ENCODE data around the gene IGF2R.

Gene IGF2R

DNA sequence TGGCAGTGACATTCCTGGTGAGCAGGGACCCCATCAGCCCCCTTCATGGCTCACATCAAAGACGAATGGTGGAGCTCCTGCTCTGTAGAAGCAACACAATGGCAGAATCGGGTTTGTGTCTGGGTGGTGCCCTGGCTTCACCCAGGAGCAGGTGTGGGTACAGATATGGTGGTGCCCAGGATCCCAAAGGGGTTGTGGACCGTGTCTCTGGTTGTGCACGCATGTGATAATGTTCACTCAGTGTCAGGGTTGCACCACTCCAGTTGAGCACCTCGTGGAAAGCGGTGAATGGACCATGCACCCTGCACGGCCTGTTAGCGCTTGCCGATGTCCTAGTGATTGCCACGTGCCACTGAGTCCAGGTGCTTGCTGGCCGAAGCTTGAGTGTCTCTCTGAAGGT is 63.0 kb downstream of the IGF2R start:
- DNase-seq: no peak

DNA sequence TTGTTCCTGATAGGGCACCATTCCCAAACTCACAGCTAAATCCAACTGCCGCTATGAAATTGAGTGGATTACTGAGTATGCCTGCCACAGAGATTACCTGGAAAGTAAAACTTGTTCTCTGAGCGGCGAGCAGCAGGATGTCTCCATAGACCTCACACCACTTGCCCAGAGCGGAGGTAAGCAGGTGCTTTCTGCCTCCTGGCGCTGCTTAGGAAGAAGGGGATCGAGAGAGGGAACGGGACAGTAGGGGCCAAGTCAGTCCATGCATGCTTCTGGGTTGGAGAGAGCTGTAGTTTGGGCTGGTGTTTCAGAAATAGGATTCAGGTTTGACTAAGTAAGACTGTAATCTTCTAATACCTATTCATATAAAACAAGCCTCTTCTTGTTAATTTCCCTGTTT is 63.7 kb downstream of the IGF2R start:
- DNase-seq: no peak

DNA sequence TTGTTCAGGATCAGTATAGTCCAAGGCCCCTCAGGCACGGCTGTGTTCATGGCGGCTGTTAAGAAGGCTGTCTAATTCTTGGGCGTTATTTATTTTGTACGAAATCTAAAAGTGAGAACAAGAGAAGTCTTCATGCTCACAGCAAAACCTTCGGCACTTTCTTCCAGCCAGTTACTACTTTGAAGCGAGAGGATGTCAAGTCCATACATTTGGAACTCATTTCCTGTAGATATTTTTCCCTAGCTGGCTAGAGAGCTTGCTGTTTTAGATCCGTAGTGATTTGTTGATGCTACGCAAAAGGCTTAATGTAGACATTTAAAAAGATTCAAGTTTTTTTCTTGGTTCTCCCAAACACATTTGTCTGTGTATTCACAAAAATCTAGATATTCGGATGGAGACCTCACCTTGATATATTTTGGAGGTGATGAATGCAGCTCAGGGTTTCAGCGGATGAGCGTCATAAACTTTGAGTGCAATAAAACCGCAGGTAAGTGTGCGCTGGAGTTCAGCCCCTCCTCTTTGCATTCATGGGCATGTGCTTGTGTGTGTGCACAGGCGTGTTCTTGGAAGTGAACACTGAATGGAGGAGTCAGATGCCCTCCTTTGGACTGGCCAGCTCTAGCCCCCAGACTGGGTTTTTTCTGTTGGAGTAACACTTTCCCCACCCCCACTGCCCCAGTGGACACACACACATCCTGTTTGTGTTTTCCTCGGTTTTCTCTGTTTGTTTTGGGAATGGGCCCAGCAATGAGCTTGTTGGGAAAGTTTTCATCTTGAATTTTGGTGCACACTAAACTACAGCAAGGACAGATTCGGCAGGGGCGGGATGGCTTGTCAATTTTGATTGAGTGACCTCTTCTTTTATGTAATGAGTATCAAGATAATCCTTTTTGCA is 65.4 kb downstream of the IGF2R start:
- DNase-seq: no peak

DNA sequence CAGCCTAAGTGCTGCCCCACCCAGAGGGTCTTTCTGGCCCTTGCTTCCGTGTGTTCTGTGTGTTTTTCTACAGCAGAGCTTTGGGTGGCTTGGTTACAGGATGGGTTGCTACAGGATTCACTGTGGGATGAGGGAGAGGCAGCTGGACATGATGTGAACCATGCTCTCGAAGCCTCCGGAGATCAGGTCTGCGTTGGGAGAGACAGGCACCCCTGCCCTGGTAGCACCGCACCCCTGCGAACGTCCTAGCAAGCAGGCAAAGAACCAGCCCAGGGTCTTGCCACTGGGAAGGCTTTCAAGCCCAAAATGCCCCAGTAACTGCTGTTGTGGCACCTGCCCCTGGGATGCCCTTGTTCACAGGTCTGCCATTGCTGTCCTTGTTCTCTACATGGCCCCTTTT is 66.4 kb downstream of the IGF2R start:
- DNase-seq: no peak

DNA sequence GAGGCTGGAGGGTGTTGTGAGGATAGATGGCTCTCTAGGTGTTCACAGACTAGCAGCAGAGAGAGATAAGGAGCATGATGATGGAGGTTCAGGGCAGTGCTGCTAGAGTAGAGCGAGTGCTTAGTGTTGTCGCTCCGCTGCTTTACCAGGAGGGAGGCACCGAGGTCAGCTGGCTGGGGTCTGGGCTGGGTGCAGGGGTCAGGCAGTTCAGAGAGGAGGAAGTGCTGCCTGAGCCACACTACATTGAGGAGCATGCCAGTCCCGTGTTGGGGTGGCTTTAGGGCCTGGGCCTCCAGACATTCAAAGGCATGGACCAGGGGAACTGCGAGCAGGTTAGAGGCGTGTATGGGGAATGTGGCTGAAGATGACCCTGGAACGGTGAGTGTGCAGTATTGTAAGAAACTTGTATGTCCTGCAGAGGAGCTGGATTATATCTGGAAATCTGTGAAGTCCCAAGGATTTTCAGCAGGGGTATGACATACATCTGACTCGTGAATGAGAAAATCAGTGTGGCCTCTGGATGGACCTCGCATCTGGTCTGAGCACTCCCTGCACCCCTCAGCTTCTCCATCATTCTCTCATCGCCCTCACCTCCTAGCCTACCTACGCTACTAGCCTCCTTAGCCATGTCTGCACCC is 66.9 kb downstream of the IGF2R start:
- DNase-seq: no peak

GRCh38 chr6:160036331-160036695 is 67.4 kb downstream of the IGF2R start:
- no peak for DNase-seq

DNA sequence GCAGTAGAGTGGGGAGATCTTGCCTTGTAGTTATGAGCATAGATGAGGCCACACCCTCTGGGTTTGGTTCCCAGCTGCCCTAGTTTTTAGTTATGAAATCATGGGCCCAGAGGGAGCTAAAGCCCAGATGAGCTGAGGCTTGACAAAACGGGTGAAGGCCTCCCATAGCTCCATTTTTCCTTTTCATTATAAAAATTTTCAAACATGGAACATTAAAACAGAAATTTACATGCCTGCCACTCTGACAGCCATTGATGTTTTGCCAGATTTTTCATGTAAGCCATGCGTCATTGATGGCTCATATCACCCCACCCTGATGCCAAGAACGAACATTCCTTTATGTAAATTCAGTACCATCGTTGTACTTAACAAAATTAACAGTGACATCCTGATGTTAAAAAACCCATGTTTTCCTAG is 67.9 kb downstream of the IGF2R start:
- DNase-seq: no peak

DNA sequence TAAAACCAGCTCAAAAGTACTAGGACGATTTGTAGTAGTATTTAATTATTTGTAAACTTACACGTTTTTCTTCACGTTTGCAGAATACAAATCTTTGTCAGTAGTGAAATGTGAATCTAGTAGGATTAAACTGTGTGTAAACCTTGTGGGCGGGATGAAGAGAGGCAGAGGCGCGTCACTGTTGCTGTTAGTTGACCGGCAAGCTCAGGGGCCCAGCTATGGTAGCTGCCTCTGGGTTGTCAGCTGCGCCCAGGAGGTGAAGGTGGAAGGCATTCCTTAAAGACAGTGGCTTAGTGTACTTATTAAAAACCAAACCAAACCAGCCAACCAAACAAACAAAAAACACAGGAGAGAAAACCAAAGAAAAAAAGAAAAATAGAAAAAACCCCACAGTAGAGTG is 69.6 kb downstream of the IGF2R start:
- DNase-seq: no peak

DNA sequence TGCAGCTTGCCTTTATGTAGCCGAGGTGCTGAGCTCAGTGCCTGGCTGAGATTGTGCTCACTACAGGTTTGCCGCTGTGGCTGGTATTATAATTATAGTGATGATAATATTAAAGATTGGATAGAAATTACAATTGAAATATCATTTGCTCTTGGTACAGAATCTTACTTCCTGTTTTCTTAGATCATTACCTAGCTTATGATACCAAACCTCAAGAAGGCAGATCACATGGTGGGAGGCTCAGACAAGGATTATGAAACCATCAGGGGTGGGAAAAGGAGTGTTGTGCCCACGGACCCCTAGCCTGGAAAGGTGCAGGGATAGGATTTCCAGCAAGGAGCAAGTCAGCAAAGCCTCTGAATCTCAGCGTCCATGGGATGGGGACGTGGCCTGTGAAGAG is 70.6 kb downstream of the IGF2R start:
- DNase-seq: no peak

- no peak for DNase-seq
Measured at GRCh38 chr6:160040055-160040454, 71.2 kb downstream of the IGF2R start.

- DNase-seq: no peak
Measured at GRCh38 chr6:160040527-160041264, 71.8 kb downstream of the IGF2R start.

DNA sequence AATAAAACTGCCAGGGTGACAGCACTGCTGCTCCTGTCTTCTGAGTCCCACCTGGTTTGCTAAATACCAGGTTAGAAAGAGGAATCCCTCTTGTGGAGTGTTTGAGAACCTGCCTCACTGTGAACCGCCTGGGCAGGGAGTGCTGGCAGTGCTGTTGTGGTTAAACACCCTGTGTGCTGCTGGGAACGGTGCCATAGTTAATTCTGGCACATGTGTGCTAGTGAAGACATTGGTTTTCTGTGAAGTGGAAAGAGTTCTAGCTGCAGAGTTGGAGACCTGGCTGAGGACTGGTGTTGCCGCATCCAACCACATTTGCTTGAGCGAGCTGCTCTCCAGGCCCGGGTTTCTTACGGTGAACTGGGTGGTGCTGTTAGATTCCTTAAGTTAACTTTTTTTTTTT is 72.7 kb downstream of the IGF2R start:
- peak; percentile 40 for DNase-seq

DNA sequence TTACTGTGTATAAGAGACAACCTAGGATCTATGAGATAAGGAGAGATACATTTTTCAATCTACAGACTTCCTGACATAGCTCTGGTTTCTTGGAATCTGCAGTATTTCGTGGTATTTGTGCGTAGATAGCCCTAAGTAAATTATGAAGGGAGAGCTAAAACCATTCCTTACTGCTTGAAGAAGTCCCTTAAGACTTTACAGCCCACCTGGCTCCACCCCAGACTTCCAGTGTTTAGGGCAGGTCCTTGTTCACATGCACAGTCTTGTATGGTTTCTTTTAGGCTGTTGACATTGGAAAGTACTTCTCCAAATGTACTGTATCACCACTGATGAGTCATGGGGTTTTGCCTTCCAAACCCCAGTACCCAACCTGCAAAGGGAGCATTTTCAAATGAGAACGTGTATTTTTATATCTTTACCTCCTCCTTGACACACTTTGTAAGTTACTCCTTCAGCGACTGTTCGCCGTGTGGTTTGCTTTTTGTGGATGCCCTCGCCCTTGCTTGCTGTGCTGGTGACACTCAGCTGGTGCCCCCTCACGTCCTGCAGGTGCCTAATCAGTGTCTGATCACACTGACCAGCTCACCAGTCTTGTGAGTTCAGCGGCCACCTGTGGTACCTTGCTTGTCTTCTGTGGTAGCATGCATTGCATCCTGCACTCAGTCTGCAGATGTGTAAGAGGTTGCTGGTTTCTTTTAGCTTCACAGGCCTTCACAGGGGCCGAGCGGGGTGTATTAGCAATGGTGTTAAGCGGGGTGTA is 73.3 kb downstream of the IGF2R start:
- DNase-seq: no peak

GRCh38 chr6:160042788-160043301 is 74.0 kb downstream of the IGF2R start:
- no peak for DNase-seq

GRCh38 chr6:160043784-160044183 is 74.9 kb downstream of the IGF2R start:
- no peak for DNase-seq

GRCh38 chr6:160044687-160045086 is 75.8 kb downstream of the IGF2R start:
- DNase-seq: no peak

- DNase-seq: no peak
Measured at GRCh38 chr6:160048471-160048870, 79.6 kb downstream of the IGF2R start.

- no peak for DNase-seq
Measured at GRCh38 chr6:160049346-160049745, 80.5 kb downstream of the IGF2R start.

DNA sequence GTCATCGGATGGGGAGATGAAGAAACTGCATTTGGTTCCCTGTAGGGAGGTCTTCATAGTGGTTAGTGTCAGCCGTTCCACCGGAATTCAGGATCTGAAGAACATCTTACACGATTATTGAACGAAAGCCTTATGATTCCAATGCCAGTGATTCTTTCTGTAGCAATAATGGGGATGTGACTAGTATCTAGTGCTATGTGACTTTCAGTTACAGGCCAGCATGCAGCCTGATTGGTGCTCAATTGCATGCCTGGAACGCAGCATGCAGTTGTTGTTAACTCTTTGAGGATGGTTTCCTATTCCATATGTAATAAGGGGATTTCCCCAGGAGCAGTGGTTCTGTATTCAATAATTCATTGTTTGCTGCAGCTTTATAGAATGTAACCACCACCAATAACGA is 81.1 kb downstream of the IGF2R start:
- DNase-seq: no peak

- no peak for DNase-seq
Measured at GRCh38 chr6:160051390-160051789, 82.5 kb downstream of the IGF2R start.

- no peak for DNase-seq
Measured at GRCh38 chr6:160054271-160054670, 85.4 kb downstream of the IGF2R start.

DNA sequence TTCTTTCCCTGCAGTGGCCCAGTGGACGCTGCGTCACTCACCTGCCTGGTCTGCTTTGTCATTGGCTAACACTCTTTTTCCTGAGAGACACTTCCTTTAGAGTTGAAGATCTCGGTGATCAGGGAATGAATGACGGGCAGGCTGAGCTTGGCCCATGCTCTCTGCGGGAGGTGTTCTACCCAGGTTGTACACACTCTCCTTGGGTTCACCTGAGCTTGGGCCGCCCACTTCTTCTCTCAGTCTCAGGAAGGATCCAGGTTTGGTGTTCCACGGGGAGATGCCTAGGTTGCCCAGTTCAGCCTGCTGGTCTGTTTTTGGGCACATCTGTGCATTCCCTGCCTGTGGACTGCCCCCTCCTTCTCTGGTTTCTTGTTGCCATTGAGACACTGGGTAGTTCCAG is 86.0 kb downstream of the IGF2R start:
- no peak for DNase-seq

DNA sequence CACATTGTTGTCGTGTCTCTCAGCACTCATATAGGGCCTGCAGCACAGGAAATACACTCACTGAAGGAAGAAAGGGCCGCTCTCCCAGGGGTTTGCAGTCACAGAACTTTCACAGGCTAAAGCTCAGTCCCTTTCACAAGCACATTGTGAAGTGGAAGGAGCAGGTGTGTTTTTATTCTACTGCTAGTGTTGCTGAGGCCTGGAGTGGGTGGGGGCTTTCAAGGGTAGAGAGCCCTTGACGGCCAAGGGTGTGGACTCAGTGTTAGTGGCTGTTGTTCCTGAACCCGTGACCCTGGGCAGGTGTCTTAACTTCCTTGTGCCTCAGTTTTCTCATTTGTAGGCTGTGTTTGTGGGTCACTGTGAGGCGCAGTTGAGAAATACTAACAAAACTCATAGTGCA is 86.5 kb downstream of the IGF2R start:
- DNase-seq: peak; percentile 87
